ENCODE measurements around the gene CST5. TPM values are rescaled to one million over a fixed set of nuclear protein-coding genes. Genes with fewer than 3 reads are reported as not detected.
"Not testable (repeated sequence)": the region's sequence is repeated elsewhere in the genome, so short reads cannot be mapped to it uniquely, and the experiment has no call there.

Gene CST5
- total RNA-seq, 2 donors from 2014 or later: not detected

DNA sequence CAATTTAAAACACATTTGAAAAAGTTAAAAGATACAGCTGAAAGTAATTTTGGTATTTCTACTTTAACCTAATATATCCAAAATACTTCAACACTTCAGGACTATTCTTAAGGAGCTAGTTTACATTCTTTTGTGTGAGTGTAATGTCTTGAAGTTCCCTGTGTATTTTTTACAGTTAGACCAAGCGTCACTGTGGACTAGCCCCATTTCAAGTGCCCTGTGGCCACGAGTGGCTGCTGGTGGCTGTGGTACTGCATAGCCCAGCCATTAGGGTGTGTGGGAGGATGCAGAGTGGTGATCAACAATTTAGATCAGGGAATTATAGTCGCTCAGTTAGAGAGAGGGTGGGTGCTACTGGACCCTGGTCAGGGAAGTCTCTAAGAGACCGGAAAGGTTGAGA is 869 bp upstream of the CST5 start:
- no peak overlapping the region for H3K4me3 ChIP-seq
- peaks cover 14% of the 10 kb centered on the region for H3K4me1 ChIP-seq
- H3K36me3 ChIP-seq (replicated peaks in 1 of 2; ENCODE audit: insufficient read depth in 1 of 2, low read depth in 2 of 2): no peaks in the 10 kb centered on the region
- no peak for ATAC-seq
- no peak for DNase-seq
- no peaks in the 10 kb centered on the region for H3K9me3 ChIP-seq
- H3K27ac ChIP-seq: peak overlapping the region; percentile 25 to 70 (median 50)
- H3K27me3 ChIP-seq: no peaks in the 10 kb centered on the region
- intact Hi-C loops (cut with DNase I): no loop called here
- no peak for TF ChIP-seq POLR2A (IDR thresholded peaks at IDR 0.05)
- no peak for TF ChIP-seq CTCF (IDR thresholded peaks at IDR 0.05)
- 42 to 58% methylated on average over 4 of the region's 4 CpGs for WGBS, 2 donors

GRCh38 chr20:23879811-23880374 is 345 bp upstream of the CST5 start:
- TF ChIP-seq POLR2A (IDR thresholded peaks at IDR 0.05) (no peak), CTCF (IDR thresholded peaks at IDR 0.05) (no peak)
- WGBS, 2 donors: 22 to 23% methylated on average over 8 of the region's 8 CpGs
- Histone ChIP-seq H3K4me1 (peaks cover 14% of the 10 kb centered on the region), H3K27me3 (no peaks in the 10 kb centered on the region), H3K9me3 (no peaks in the 10 kb centered on the region), H3K27ac (peak overlapping the region; percentile 25 to 70 (median 51)), H3K4me3 (no peak overlapping the region), H3K36me3 (replicated peaks in 1 of 2; ENCODE audit: insufficient read depth in 1 of 2, low read depth in 2 of 2) (no peaks in the 10 kb centered on the region)
- ATAC-seq: peak; percentile 74
- intact Hi-C loops (cut with DNase I): no loop called here
- DNase-seq: peak; percentile 20 to 48 (median 32)

DNA sequence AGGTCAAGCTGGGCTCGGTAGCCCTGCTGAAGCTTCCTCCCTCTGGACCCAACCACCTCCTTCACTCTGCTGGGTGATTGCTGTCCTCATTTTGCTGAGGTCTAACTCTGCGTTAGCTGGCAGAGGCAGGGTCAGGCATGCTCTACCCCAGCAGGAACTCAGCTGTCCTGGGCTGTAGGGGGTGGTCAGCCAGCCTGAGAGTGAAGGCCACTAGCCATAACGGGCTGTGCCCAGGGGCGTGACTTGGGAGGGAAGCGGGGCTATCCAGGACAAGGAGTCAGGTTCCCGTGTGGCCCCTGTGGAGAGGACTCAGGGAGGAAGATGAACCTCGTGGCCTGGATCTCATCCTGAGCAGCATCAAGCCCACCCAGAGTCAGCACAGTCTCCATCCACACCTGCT is 761 bp downstream of the CST5 start:
- intact Hi-C loops (cut with DNase I): no loop called here
- H3K36me3 ChIP-seq (replicated peaks in 1 of 2; ENCODE audit: insufficient read depth in 1 of 2, low read depth in 2 of 2): no peaks in the 10 kb centered on the region
- no peaks in the 10 kb centered on the region for H3K9me3 ChIP-seq
- H3K4me1 ChIP-seq: peaks cover 14% of the 10 kb centered on the region
- ATAC-seq: no peak
- no peaks in the 10 kb centered on the region for H3K27me3 ChIP-seq
- 53 to 72% methylated on average over 5 to 7 of the region's 7 CpGs for WGBS, 2 donors
- no peak overlapping the region for H3K27ac ChIP-seq
- no peak for TF ChIP-seq POLR2A (IDR thresholded peaks at IDR 0.05)
- TF ChIP-seq CTCF (IDR thresholded peaks at IDR 0.05): no peak
- no peak overlapping the region for H3K4me3 ChIP-seq
- no peak for DNase-seq

DNA sequence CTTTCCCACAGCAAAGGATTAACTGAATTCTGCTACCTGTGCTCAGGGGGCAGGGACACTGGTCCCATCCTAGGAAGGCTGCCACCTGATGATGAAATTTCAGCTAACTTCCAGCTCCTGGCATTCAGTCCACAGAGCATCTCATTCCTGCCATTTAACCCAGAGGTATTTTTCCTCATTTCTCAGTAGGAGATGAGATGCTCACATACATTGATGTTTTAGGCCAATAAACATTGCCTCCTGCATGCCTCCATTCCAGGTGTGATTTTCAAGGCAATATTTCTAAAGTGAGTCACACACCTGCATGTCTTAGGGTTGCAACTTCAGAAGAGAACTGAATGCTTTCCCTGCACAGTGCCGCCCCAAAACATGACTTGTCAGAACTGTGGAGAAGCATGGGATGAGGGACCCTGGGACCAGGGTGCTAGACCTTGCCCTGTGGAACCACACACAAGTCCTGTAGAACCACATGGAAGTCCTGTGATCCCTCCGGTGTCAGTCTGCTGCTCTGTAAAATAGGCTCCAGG is 1.5 kb downstream of the CST5 start:
- H3K27me3 ChIP-seq; H3K36me3 ChIP-seq (replicated peaks in 1 of 2; ENCODE audit: insufficient read depth in 1 of 2, low read depth in 2 of 2); DNase-seq; H3K9me3 ChIP-seq; H3K27ac ChIP-seq; H3K4me3 ChIP-seq; ATAC-seq; intact Hi-C loops (cut with DNase I): not testable (repeated sequence)
- H3K4me1 ChIP-seq: peaks cover 14% of the 10 kb centered on the region
- WGBS, 2 donors: 85% methylated on average over 2 of the region's 2 CpGs; no CpG with 5 or more reads in 1 of the 2 donors

GRCh38 chr20:23877524-23877923 is 2.0 kb downstream of the CST5 start:
- no peaks in the 10 kb centered on the region for H3K36me3 ChIP-seq (replicated peaks in 1 of 2; ENCODE audit: insufficient read depth in 1 of 2, low read depth in 2 of 2)
- TF ChIP-seq POLR2A (IDR thresholded peaks at IDR 0.05) (no peak), CTCF (IDR thresholded peaks at IDR 0.05) (no peak)
- DNase-seq: no peak
- H3K27ac ChIP-seq: no peak overlapping the region
- no peak for ATAC-seq
- no peaks in the 10 kb centered on the region for H3K27me3 ChIP-seq
- intact Hi-C loops (cut with DNase I): no loop called here
- H3K4me3 ChIP-seq: no peak overlapping the region
- no peaks in the 10 kb centered on the region for H3K9me3 ChIP-seq
- WGBS, 2 donors: 68 to 71% methylated on average over 3 to 6 of the region's 6 CpGs
- peaks cover 14% of the 10 kb centered on the region for H3K4me1 ChIP-seq

Measured in body of pancreas (tissue), 4 donors.